Measurements from ENCODE around the gene ART5. TPM values are rescaled to one million over a fixed set of nuclear protein-coding genes. Genes with fewer than 3 reads are reported as not detected.

Gene ART5
- total RNA-seq, 1 experiment from 2014 or later, result 7.9 TPM

GRCh38 chr11:3623767-3624458 is 17.9 kb downstream of the ART5 start:
- Mint-ChIP-seq H3K27ac (no peak overlapping the region; a peak in 1 of 7 replicates), H3K9me3 (no peaks in the 10 kb centered on the region), H3K4me1 (no peaks in the 10 kb centered on the region), H3K36me3 (ENCODE audit: insufficient read depth in 1 of 3, low read depth in 3 of 3) (no peaks in the 10 kb centered on the region; a peak in 1 of 7 replicates), H3K27me3 (ENCODE audit: low read depth) (no peaks in the 10 kb centered on the region; the same call in 1 of the 2 replicates), H3K4me3 (no peak overlapping the region)
- H3K79me2 ChIP-seq (ENCODE audit: insufficient read depth, low read length), result no peaks in the 10 kb centered on the region
- H3K9me3 ChIP-seq (ENCODE audit: control insufficient read depth, low read depth, low read length), result no peaks in the 10 kb centered on the region
- no peak overlapping the region for H2AFZ ChIP-seq (ENCODE audit: low read length)
- no peak overlapping the region for H3K4ac ChIP-seq (ENCODE audit: low read depth, low read length)
- H2BK120ac ChIP-seq (ENCODE audit: low read depth, low read length, poor library complexity, severe bottlenecking), result no peak overlapping the region
- no peak overlapping the region for H4K5ac ChIP-seq (ENCODE audit: insufficient read length, low read depth, low read length)
- H3K23me2 ChIP-seq (ENCODE audit: insufficient read length, low read depth, low read length, poor library complexity, severe bottlenecking), result no peaks in the 10 kb centered on the region
- H2BK15ac ChIP-seq (ENCODE audit: low read depth, low read length), result no peak overlapping the region
- no peak overlapping the region for H2BK12ac ChIP-seq (ENCODE audit: insufficient read length, low read depth, low read length)
- no peaks in the 10 kb centered on the region for H3K27me3 ChIP-seq (ENCODE audit: insufficient read depth, low read length)
- H3K27ac ChIP-seq (ENCODE audit: insufficient read length, low read depth, low read length), result no peak overlapping the region
- no peaks in the 10 kb centered on the region for H4K20me1 ChIP-seq (ENCODE audit: control insufficient read depth, insufficient read depth, insufficient read length)
- H2BK20ac ChIP-seq (ENCODE audit: low read depth, low read length, poor library complexity, severe bottlenecking), result no peak overlapping the region
- no peak for TF ChIP-seq CTCF (conservative IDR thresholded peaks at IDR 0.05)
- H4K8ac ChIP-seq (replicated peaks; ENCODE audit: insufficient read length, low read depth, low read length), result no peak overlapping the region
- no peak overlapping the region for H3K9ac ChIP-seq (ENCODE audit: extremely low read depth, insufficient read length, low read length)
- no CpG with 5 or more reads among the region's 8 CpGs for WGBS (ENCODE audit: extremely low coverage, insufficient read length, low lambda C conversion rate)
- H2AK5ac ChIP-seq (ENCODE audit: insufficient read length, low read length), result no peak overlapping the region
- no peaks in the 10 kb centered on the region for H3K79me1 ChIP-seq (ENCODE audit: insufficient read depth, low read depth, low read length, poor library complexity, severe bottlenecking)
- H4K91ac ChIP-seq (ENCODE audit: insufficient read length, low read depth, low read length), result no peak overlapping the region
- DNase-seq, result no peak
- no peak overlapping the region for H3K14ac ChIP-seq (ENCODE audit: insufficient read depth, low read length)
- H3K4me1 ChIP-seq (ENCODE audit: insufficient read depth, low read length), result no peaks in the 10 kb centered on the region
- no peak overlapping the region for H2BK5ac ChIP-seq (ENCODE audit: insufficient read length, low read length)
- no peak overlapping the region for H3K18ac ChIP-seq (ENCODE audit: insufficient read length, low read depth, low read length)
- H3T11ph ChIP-seq (ENCODE audit: low read length), result no peak overlapping the region
- H3K23ac ChIP-seq (ENCODE audit: insufficient read length, low read depth, low read length), result no peak overlapping the region
- no peak overlapping the region for H3K56ac ChIP-seq (ENCODE audit: insufficient read length, low read depth, low read length)
- H3K4me2 ChIP-seq (ENCODE audit: insufficient read depth, insufficient read length, low read length), result no peak overlapping the region

Measured in H9 (cell line).